GM10847 (cell line): ENCODE measurements around the gene ADAMTS16.

Experiments used
- POLR2A ChIP-seq: IDR thresholded peaks from 2 replicates; pipeline ENCODE4 v1.6.1; 2011; ENCODE audit not compliant: insufficient read length; ENCODE audit errors: extremely low read depth

The ADAMTS16 gene

GRCh38 chr5:5191906-5192305, 51.8 kb downstream of the ADAMTS16 start:
- no peak for TF ChIP-seq POLR2A

GRCh38 chr5:5192681-5193080, 52.6 kb downstream of the ADAMTS16 start:
- no peak for TF ChIP-seq POLR2A

GRCh38 chr5:5195128-5195918, 55.2 kb downstream of the ADAMTS16 start:
- no peak for TF ChIP-seq POLR2A

- TF ChIP-seq POLR2A: no peak
These were observed 58.0 kb downstream of the ADAMTS16 start for GRCh38 chr5:5198135-5198534.

- TF ChIP-seq POLR2A: no peak
These were observed 58.7 kb downstream of the ADAMTS16 start for GRCh38 chr5:5198815-5199214.

GRCh38 chr5:5199495-5199894, 59.4 kb downstream of the ADAMTS16 start:
- no peak for TF ChIP-seq POLR2A

- TF ChIP-seq POLR2A: no peak
These were observed 60.0 kb downstream of the ADAMTS16 start for GRCh38 chr5:5200133-5200532.

- TF ChIP-seq POLR2A: no peak
These were observed 62.2 kb downstream of the ADAMTS16 start for GRCh38 chr5:5202321-5202720.

- no peak for TF ChIP-seq POLR2A
These were observed 63.3 kb downstream of the ADAMTS16 start for GRCh38 chr5:5203451-5203850.

GRCh38 chr5:5207828-5208227, 67.7 kb downstream of the ADAMTS16 start:
- TF ChIP-seq POLR2A: no peak

GRCh38 chr5:5209089-5209488, 69.0 kb downstream of the ADAMTS16 start:
- no peak for TF ChIP-seq POLR2A

- no peak for TF ChIP-seq POLR2A
These were observed 69.6 kb downstream of the ADAMTS16 start for GRCh38 chr5:5209510-5210286.

GRCh38 chr5:5217371-5217770, 77.2 kb downstream of the ADAMTS16 start:
- no peak for TF ChIP-seq POLR2A

GRCh38 chr5:5218396-5218795, 78.3 kb downstream of the ADAMTS16 start:
- no peak for TF ChIP-seq POLR2A

GRCh38 chr5:5219541-5219940, 79.4 kb downstream of the ADAMTS16 start:
- TF ChIP-seq POLR2A: no peak

- no peak for TF ChIP-seq POLR2A
These were observed 80.9 kb downstream of the ADAMTS16 start for GRCh38 chr5:5220901-5221631.

- no peak for TF ChIP-seq POLR2A
These were observed 81.6 kb downstream of the ADAMTS16 start for GRCh38 chr5:5221724-5222123.
